Neuronal stem cell (in vitro differentiated cells): ENCODE measurements around the gene ERVH48-1. TPM values are rescaled to one million over a fixed set of nuclear protein-coding genes. Genes with fewer than 3 reads are reported as not detected.

ENCODE experiments used
- small RNA-seq: library from polyadenylated mRNA; stranded (forward); fragments of <200 nt; extraction: miRNeasy Mini kit (QIAGEN cat#:217004); gene quantifications from one replicate; pipeline ENCODE3, GENCODE V24; 2013; ENCODE audit not compliant: insufficient read depth

The ERVH48-1 gene

Small RNA genes within 50 kb of the gene (small RNA-seq; reads per million reads assigned to genes)
- not detected for gene MIR5692B
